Stimulated activated CD4-positive, alpha-beta T cell treated with anti-CD3 and anti-CD28 coated beads, Interleukin-15, amount 100 ng/mL, for 1 hour (primary cell): Measurements from ENCODE around the gene CAMK2D.

Experiments used
- DNase-seq, 2 donors: peaks; one replicate each; pipeline ENCODE4 v3.0.0-alpha.2; 2020; ENCODE audit warnings: low read depth in 1 of 2, low spot score in 1 of 2

Gene CAMK2D

DNA sequence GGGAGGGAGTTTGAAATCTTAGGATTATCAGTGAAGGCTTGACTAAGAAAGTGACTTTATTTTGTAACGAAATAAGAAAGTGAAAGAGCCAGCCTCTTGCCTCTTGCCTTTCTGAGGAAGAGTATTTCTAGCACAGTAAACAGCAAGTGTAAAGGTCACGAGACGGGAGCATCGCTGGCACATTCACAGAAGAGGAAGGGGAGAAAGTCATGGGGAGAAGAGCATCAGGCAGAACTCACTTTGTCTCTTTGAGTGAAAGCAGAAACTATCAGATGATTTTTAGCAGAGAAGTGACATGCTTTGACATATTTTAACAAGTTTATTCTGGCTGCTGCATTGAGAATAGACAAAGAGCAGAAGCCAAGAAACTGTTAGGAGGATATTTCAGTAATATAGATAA lies 313.8 kb downstream of the CAMK2D start:
- DNase-seq = peak in 1 of 2 donors; percentile 10

GRCh38 chr4:113447061-113447460 lies 314.5 kb downstream of the CAMK2D start:
- no peak for DNase-seq

- DNase-seq = peak in 1 of 2 donors; percentile 8
These were observed 315.5 kb downstream of the CAMK2D start for GRCh38 chr4:113446019-113446418.

DNA sequence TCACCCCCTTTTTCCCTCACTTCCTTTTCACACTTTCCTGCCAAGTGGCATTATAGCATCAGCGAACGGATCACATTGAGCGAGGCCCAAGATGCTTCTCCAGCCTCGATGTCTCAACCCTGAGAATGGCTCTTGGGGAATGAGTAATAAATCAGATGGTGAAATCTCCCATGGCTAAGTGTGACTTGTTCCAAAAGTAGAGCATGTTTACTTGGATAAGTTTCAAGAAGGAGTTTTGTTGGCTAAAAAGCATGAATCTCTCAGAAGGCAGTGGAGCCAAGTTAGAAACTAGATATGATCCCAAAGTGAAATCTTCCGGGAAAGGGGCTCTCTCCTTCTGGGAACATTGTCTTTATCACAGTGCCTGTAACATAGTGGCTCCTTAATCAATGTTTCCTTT lies 316.3 kb downstream of the CAMK2D start:
- DNase-seq = no peak

GRCh38 chr4:113444386-113444785 lies 317.2 kb downstream of the CAMK2D start:
- DNase-seq = no peak

DNA sequence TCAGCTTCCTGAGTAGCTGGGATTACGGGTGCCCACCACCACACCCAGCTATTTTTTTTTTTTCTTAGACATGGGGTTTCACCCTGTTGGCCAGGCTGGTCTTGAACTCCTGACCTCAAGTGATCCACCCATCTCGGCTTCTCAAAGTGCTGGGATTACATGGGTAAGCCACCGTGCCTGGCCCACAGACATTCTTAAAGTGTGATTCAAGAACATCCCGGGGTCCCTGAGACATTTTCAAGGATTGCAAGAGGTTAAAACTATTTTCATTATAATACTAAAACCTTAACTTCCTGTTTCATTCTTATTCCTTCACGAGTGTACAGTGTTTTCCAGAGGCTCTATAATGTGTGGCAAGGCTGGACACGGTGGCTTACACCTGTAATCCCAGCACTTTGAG lies 318.7 kb downstream of the CAMK2D start:
- no peak for DNase-seq

GRCh38 chr4:113440371-113440770 lies 321.2 kb downstream of the CAMK2D start:
- no peak for DNase-seq

- no peak for DNase-seq
These were observed 322.9 kb downstream of the CAMK2D start for GRCh38 chr4:113438596-113438995.

DNA sequence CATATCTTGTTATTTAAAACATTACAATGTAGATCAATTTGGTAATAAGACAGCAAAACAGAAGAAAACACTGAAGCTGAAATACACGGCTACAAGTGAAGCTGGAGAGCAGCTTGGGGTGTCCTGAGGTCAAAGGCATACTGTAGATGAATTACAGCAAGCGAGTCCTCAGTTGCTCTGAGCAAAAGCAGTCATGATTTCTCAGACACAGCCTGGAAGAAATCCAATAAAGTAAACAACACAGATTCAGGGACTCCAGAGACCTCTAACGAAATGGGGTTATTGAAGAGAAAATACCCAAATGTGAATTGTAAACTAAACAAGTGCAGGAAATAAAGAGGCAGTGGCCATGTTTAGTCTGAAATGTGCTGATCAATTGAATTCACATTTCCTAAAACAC lies 324.4 kb downstream of the CAMK2D start:
- DNase-seq = no peak

- DNase-seq = no peak
These were observed 325.2 kb downstream of the CAMK2D start for GRCh38 chr4:113436360-113436759.

- DNase-seq = no peak
These were observed 325.6 kb downstream of the CAMK2D start for GRCh38 chr4:113435893-113436292.

DNA sequence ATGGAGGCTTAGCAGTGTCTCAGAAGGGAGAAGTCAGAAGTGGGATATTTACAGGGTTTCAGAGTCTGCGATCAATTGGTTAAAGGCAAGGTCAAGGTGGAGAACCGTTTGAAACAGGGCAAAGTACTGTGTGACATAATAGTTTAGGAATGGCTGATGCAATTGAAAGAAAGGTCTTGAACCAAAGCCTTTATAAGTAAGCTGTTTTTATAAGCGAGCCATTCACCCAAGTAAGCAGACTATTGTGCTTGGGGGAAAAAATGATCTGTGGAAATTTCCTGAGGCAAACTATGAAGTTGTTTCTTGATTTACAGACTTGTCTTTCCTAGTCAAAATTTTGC lies 327.3 kb downstream of the CAMK2D start:
- DNase-seq = no peak

DNA sequence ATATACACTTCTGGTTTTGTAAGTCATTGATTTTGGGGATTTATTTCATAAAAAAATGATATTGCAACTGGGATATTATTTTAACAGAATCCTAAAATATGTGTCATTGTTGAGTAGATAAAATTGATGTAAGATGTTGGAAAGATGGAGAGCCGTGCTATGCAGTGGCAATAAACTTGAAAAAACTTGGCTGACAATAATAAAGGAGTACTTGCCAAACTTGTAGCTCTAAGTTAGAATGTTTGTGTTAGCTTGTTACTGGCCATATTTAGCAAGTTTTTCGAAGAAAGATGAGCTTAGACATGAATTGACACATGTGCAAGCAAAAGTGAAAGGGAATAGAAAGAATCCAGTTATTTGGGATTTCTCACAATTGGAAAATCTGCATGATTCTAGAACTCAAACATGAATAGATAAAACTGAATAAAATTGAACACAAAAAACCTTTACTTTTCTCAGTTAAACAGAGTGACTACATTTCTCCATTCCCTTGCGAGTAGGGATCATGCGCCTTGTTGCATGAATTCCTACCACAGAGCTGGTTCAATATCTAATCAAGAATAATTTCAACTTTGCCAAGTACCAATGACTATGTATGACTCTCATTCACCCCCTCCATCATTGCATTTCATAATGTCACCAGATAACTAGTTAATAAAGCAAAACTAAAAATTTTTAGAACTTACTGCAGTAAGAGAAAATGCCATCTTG lies 327.8 kb downstream of the CAMK2D start:
- no peak for DNase-seq

GRCh38 chr4:113433116-113433515 lies 328.4 kb downstream of the CAMK2D start:
- DNase-seq = no peak

DNA sequence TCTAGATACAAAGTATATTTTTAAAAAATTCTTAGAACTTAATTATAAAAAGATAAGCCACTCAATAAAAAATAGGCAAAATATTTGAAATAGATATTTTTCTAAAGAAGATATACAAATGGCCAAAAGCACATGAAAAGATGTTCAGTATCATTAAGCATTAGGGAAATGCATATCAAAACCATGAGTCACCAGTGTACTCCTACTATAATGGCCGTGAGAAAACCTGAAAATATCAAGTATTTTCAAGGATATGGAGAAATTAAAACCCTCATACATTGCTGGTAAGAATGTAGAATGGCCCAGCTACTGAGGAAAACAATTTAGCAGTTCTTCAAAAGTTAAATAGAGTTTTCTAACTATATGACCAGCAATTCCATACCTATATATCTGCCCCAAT lies 337.9 kb downstream of the CAMK2D start:
- no peak for DNase-seq

- DNase-seq = no peak
These were observed 340.6 kb downstream of the CAMK2D start for GRCh38 chr4:113420938-113421337.

DNA sequence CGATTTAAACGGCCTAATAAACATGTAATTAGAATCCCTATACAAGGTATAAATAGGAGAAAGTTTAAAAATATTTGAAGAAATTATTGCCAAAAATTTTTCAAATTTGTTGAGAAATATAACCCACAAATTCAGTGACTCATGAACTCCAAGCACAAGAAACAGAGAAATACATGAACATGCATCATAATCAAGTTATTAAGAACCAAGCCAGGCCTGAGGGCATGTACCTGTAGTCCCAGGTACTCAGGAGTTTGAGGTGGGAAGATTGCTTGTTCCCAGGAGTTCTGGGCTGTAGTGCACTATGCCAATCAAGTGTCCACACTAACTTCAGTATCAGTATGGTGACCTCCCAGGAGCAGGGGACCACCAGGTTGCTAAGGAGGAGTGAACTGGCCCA lies 341.9 kb downstream of the CAMK2D start:
- no peak for DNase-seq

- DNase-seq = no peak
These were observed 350.0 kb downstream of the CAMK2D start for GRCh38 chr4:113411496-113411938.

DNA sequence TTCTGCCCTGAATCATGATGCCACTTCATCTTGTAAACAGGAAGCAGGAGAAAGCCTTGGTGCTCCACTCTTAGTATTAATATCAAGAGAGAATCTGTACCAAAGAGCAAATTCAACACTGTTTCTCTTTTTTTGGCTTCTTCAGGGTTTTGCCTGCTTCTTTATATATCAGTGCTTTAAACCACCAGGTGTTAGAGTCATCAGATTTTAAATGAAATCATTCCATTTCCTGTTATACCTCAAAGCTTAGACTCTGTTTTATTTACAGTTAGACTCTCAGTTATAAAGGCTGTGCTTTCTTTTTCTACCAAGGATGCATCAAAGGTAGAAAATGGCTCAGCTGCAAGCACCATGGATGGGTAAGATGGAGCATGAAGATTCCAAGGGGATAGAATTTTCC lies 350.9 kb downstream of the CAMK2D start:
- DNase-seq = no peak

GRCh38 chr4:113409181-113409580 lies 352.4 kb downstream of the CAMK2D start:
- DNase-seq = no peak

DNA sequence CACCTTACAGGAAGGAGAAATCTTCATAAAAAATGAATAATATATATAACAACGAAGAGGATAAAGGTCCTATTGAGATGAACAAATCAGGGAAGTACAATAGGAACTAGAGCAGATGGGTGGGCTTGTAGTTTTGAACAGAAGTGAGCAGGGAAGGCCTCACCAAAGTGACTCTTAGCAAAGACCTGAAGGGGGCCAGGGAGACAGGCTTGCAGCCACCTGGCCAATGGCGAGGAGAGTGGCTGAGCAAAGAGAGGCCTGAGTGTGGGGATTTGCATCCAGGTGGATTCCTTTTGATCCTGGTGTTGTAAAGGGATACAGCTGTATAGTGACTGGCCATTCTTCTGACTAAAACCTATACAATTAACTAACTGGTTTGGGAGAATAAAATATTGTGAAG lies 354.1 kb downstream of the CAMK2D start:
- no peak for DNase-seq

DNA sequence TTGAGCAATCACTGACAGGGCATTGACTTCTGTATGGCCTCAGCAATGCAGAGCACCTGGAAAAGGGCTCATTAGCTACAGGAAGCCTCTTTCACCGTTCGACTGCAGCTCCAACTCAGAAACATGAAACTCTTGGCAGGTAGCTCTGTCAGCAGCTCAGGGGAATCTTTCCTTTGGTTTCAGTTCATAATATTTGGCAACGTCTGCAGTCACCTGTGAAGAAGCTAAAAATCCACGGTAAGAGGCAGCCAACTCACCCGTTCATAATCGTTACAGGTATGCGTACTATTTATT lies 354.9 kb downstream of the CAMK2D start:
- DNase-seq = no peak

DNA sequence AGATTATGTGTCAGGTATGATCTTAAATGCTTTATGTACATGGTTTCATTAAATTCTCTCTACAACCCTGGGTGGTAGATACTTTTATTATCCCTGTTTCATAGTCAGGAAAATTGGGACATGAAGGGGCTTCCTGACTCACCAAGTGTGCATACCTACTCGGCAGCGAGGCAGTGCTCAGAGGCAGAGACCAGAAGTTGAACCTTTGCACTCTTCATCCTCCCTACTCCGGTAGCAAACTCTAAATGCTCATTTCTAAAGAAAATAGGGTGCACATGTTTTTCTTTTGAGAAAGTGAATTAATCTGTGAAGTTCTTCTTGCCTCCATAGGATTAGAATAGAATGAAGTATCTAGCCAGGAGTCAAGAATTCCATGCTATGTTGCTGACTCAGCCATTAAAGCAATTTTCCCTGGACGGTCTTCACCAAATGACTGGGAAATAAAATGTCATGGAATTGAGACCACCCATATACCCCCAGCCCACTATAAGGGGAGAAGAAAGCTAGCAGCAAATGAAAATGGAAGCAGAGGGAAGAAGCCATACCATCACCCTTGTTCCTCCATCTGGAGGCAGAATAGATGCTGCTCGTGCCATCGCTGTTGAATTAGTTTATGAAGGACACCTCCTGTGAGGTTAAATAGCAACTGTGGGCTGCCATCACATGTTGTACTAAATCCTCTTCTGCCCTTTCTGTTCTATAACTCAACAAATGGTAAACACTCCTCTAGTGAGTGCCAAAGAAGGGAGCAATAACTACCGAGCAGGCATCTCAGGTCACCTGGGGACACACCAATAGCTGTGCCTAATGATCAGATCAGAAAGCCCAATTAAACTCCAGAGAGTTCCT lies 355.4 kb downstream of the CAMK2D start:
- no peak for DNase-seq
